GM10248 (cell line): ENCODE results near the gene TRIM3.

Source experiments
- CTCF ChIA-PET: fragments of 300-600 bp; sonication (Branson Sonifier 250); formaldehyde crosslinking; extraction: SDS; loops from one replicate; lab custom pipeline; 2021; ENCODE audit warnings: antibody characterized with exemption; lab: Yijun Ruan, JAX
- POLR2A ChIA-PET: fragments of 350-650 bp; sonication (Branson Sonifier 250); formaldehyde crosslinking; extraction: SDS; loops from one replicate; lab custom pipeline; 2020; ENCODE audit warnings: antibody characterized with exemption; lab: Yijun Ruan, JAX
- DNase-seq: peaks from one replicate; pipeline ENCODE4 v3.0.0; 2012; ENCODE audit errors: extremely low spot score
- TF ChIP-seq, protein P1 (sequence below): IDR thresholded peaks from 2 replicates; pipeline ENCODE4 v1.5.1; 2012; ENCODE audit warnings: mild to moderate bottlenecking, low read depth; ENCODE audit errors: extremely low read depth, missing control alignments, control extremely low read depth

The TRIM3 gene

GRCh38 chr11:6448574-6448973 lies 25.2 kb downstream of the TRIM3 start:
- CTCF ChIA-PET, result interaction anchor here (1.2 to 13.4 kb wide), 5 partner anchors 10 to 85 kb away, joined by 3 to 371 read pairs (median 6); no protein-coding TSS in a partner anchor
- TF ChIP-seq, protein P1, sequence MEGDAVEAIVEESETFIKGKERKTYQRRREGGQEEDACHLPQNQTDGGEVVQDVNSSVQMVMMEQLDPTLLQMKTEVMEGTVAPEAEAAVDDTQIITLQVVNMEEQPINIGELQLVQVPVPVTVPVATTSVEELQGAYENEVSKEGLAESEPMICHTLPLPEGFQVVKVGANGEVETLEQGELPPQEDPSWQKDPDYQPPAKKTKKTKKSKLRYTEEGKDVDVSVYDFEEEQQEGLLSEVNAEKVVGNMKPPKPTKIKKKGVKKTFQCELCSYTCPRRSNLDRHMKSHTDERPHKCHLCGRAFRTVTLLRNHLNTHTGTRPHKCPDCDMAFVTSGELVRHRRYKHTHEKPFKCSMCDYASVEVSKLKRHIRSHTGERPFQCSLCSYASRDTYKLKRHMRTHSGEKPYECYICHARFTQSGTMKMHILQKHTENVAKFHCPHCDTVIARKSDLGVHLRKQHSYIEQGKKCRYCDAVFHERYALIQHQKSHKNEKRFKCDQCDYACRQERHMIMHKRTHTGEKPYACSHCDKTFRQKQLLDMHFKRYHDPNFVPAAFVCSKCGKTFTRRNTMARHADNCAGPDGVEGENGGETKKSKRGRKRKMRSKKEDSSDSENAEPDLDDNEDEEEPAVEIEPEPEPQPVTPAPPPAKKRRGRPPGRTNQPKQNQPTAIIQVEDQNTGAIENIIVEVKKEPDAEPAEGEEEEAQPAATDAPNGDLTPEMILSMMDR, result no peak
- DNase-seq, result no peak
- POLR2A ChIA-PET, result no interaction called here

DNA sequence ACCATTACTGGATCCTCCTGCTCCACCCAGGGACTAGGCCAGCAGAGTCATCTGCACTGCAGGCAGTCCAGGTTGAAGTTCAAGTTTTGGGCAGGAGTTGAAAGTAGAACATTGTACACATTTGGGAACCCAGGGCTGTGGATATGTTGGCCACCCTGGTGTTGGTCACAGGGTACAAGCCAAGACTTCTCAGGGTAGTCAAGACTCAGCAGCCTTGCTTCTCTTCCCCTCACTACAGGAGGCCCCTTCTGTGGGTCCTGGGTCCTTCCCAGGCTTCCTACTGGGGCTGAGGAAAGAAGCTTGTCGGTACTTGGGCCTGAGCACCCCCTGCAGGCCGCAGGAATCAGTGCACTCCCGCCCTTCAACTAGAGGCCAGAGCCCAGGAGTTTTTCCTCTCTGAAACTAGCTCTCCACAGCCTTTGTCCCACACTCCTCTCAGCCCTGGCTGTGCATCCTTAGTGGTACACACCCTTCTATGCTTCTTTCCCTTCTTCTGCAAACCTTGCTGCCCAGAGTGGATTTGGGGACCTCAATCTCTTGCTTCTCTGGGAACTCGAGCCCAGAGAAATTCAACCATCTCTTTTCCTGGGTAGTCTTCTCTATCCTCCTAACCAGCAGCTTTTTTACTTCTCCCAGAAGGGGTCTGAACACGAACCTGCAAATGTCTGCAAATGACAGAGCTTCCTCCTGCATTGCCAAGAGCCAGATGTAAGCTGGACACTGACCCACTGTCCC lies 30.3 kb downstream of the TRIM3 start:
- POLR2A ChIA-PET, result no interaction called here
- CTCF ChIA-PET, result interaction anchor here (0.5 to 13.4 kb wide), 43 partner anchors 9 to 263 kb away, joined by 3 to 371 read pairs (median 5); partner anchors contain the start of genes APBB1, CNGA4, MRPL17 and SMPD1
- DNase-seq, result peak; percentile 75
- TF ChIP-seq, protein P1, result peak; percentile 88

DNA sequence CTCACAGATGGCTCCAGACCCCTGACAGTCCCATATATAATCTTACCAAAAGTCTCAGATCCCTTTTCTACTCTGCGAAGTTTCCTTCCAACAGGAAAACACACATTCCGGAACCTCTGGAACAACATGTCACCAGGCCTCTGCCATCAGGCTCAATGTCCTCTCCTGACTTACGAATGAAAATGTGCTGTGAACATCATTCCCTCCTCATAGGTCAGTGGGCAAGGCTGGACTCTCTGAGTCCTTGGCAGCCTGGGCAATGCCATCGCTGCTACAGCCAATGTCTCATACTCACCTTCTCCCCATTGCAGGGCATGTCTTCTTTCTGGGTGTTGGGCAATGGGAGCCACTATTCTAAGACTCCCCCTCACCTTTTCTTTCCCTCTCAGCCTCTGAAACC lies 31.3 kb downstream of the TRIM3 start:
- CTCF ChIA-PET, result interaction anchor here (1.1 to 13.4 kb wide), 16 partner anchors 8 to 202 kb away, joined by 3 to 371 read pairs (median 24); partner anchors contain the start of genes APBB1, SMPD1 and TRIM3
- no peak for DNase-seq
- POLR2A ChIA-PET, result no interaction called here
- TF ChIP-seq, protein P1, result no peak

GRCh38 chr11:6440906-6441358 lies 32.8 kb downstream of the TRIM3 start, which contains the start of gene HPX:
HPX (minus strand) TSS chr11:6440987; CDS start chr11:6440963, 24 bp downstream.
- ChIA-PET CTCF (interaction anchor here (0.8 to 13.4 kb wide), 10 partner anchors 11 to 89 kb away, joined by 3 to 371 read pairs (median 20); partner anchors contain the start of gene APBB1), POLR2A (no interaction called here)
- no peak for DNase-seq
- TF ChIP-seq, protein P1, result no peak

DNA sequence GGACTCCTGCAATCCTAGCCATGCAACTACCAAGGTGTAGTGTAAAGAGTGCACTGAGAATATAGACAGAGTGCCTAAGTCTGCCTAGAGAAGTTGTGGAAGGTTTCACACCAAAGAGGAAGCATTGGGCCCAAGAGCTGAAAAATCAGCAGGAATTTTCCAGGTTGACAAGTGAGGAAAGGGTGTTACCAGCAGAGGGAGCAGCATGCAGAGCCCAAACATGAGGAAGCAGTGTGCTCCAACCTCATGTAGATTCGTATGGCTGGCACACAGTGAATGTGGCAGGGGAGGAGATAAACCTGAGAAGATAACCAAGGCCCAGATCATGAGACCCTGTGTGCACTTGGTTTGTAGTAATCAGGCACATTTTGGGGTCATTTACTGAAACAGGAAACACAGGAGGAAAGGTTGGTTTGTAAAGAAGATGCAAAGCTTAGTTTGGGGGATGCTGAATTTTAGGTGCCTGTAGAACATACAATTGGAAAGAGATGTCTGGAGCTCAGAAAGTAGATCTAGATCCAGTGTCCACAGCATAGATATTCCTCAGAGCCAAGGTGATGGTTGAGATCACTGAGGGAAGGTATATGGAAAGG lies 34.7 kb downstream of the TRIM3 start:
- ChIA-PET POLR2A (no interaction called here), CTCF (interaction anchor here (0.7 to 13.4 kb wide), 15 partner anchors 9 to 267 kb away, joined by 3 to 371 read pairs (median 4); partner anchors contain the start of genes APBB1 and SMPD1)
- TF ChIP-seq, protein P1, result peak; percentile 44
- DNase-seq, result no peak

DNA sequence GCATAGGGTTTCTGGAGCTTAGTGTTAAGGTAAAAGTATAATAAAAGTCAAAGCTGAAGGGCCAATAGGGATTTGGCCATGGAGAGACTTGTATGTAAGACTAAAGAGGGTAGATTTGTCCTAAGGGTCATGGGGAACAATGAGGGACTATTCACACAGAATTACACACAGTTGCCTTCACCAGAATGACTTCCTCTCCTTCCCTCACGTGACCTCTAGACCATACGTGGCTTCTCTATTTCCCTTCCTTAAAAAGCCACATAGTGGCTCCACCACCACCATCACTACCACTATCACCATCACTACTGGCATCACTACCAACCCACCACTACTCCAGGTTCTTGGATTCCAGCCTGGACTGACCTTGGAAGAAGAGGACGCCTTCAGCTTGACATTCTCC lies 35.7 kb downstream of the TRIM3 start:
- TF ChIP-seq, protein P1, result no peak
- ChIA-PET CTCF (interaction anchor here (0.7 to 13.4 kb wide), 16 partner anchors 8 to 321 kb away, joined by 3 to 371 read pairs (median 4); partner anchors contain the start of genes APBB1 and SMPD1), POLR2A (no interaction called here)
- DNase-seq, result no peak
